ENCODE measurements around the gene LRRC71.

DNA sequence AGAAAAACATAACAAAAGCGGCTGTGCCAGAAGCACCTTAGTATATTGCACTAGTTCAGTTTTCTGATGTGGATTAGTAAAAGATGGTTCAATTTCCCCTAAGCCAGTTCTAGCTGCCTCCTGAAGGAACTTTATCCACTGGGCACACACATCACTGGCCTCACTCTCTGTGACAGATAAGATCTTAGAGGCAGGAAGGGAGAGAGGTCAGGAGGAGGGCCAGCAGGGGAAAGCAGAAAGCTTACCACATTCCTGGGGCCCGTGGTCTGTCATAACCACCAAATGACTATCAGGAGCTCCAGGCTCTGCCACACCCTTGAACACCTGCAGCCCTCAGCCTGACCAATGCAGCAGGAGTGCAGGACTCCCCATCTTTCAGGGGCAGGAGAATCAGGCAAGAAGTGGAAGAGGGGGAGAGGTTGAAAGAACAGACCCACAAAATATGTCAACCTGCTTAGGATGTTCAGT is 37.8 kb downstream of the LRRC71 start:
- no peak for TF ChIP-seq EZH2 (IDR thresholded peaks at IDR 0.05; ENCODE audit: insufficient read depth, low read length)
- TF ChIP-seq, protein P1, sequence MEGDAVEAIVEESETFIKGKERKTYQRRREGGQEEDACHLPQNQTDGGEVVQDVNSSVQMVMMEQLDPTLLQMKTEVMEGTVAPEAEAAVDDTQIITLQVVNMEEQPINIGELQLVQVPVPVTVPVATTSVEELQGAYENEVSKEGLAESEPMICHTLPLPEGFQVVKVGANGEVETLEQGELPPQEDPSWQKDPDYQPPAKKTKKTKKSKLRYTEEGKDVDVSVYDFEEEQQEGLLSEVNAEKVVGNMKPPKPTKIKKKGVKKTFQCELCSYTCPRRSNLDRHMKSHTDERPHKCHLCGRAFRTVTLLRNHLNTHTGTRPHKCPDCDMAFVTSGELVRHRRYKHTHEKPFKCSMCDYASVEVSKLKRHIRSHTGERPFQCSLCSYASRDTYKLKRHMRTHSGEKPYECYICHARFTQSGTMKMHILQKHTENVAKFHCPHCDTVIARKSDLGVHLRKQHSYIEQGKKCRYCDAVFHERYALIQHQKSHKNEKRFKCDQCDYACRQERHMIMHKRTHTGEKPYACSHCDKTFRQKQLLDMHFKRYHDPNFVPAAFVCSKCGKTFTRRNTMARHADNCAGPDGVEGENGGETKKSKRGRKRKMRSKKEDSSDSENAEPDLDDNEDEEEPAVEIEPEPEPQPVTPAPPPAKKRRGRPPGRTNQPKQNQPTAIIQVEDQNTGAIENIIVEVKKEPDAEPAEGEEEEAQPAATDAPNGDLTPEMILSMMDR (IDR thresholded peaks at IDR 0.05; ENCODE audit: insufficient read depth, low read depth, low read length) = no peak

Measured in astrocyte (in vitro differentiated cells and primary cell).